Panc1 (cell line): ENCODE measurements around the gene HDAC11.

Source experiments
- POLR2AphosphoS5 ChIP-seq: IDR thresholded peaks from 2 replicates; pipeline ENCODE4 v1.6.1; 2012; ENCODE audit warnings: mild to moderate bottlenecking, low read depth, low read length, moderate library complexity
- TF ChIP-seq, protein P1 (sequence below): fragments of 450-650 bp; IDR thresholded peaks from 2 replicates; pipeline ENCODE4 v1.5.1; 2017; ENCODE audit warnings: mild to moderate bottlenecking

DNA sequence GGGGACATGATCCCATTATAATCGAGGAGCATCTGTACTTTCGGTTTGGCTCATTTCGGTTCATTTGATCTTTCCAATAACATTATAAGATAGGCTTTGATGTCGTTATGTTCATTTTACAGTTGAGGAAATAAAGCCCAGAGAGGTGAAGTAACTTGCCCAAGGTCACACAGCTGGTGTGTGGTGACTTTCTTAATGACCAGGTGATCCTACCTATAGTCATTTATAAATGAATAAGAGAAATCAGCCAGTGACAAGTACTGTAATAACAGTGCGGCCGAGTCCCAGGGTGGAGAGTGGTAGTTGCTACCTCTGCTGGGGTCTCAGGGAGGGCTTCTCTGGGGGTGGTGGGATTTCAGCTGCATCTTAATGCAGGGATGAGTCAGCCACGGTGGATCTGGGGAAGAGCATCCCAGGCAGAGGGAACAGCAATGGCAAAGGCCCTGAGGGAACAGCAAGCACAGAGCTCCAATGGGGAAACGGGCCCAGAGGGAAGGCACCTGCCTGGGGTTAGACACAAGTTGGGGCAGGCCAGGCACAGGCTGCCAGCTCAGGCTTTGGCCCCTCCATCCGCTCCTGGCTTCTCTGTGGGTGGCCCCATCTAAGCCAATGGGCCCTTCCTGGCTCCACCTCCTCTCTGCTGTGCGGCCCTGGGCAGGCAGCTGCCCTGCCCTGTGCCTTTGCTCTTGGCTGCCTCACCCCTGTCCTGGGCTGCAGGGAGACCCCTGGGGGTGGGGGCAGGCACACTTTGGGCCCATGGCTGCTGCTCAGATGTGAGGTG is 67.7 kb downstream of the HDAC11 start:
- TF ChIP-seq, protein P1, sequence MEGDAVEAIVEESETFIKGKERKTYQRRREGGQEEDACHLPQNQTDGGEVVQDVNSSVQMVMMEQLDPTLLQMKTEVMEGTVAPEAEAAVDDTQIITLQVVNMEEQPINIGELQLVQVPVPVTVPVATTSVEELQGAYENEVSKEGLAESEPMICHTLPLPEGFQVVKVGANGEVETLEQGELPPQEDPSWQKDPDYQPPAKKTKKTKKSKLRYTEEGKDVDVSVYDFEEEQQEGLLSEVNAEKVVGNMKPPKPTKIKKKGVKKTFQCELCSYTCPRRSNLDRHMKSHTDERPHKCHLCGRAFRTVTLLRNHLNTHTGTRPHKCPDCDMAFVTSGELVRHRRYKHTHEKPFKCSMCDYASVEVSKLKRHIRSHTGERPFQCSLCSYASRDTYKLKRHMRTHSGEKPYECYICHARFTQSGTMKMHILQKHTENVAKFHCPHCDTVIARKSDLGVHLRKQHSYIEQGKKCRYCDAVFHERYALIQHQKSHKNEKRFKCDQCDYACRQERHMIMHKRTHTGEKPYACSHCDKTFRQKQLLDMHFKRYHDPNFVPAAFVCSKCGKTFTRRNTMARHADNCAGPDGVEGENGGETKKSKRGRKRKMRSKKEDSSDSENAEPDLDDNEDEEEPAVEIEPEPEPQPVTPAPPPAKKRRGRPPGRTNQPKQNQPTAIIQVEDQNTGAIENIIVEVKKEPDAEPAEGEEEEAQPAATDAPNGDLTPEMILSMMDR: no peak
- TF ChIP-seq POLR2AphosphoS5: no peak
